Measurements from ENCODE around the gene TMSB15B.
"Not testable (repeated sequence)": the region's sequence is repeated elsewhere in the genome, so short reads cannot be mapped to it uniquely, and the experiment has no call there.

Gene TMSB15B

DNA sequence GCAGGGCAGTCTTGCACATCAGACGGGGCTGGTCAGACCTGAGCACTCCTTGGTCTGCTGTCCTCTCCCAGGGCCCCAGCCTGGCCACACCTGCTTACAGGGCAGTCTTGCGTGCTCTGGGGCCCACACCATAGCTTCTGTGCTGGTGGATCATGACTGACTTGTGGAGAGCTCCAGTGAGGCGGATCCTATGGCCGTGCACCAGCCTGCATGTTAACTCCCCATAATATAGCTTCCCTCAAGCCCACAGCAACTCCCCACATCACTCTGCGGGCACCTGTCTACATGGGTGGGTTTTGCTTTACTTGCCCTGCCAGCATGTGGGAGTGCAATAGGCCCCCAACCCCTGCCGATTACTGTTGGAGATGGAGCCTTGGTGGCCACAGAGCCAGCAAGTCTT is 8.2 kb upstream of the TMSB15B start:
- H3K4me3 ChIP-seq (ENCODE audit: low read length): no peak overlapping the region
- no peak overlapping the region for H2AFZ ChIP-seq (ENCODE audit: low read depth, low read length)
- H3K4me1 ChIP-seq (ENCODE audit: insufficient read depth, low read length): no peaks in the 10 kb centered on the region
- no peaks in the 10 kb centered on the region for H3K36me3 ChIP-seq (ENCODE audit: insufficient read depth, low read length)
- H3K9me3 ChIP-seq (ENCODE audit: low read length): no peaks in the 10 kb centered on the region
- no peaks in the 10 kb centered on the region for H3K27me3 ChIP-seq (ENCODE audit: insufficient read depth, low read length)

DNA sequence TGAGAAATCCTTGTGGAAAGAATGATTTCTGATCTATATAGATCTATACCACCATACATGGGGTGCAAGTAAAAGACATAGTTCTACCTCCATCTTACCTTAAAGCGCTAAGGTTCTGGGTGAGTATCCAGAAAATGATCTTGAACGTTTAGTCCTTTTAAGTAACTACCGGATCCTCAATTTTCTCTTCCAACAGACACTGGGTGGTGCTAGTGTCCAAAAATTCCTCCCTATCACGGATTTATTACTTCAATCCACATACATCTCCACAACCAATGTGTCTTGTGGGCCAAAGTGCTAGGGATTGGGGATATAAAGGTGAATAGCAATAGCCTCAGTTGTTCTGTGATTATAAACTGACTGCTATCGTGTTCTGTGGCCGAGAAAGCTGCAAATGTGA is 1.8 kb upstream of the TMSB15B start:
- H3K27me3 ChIP-seq (ENCODE audit: insufficient read depth, low read length); H3K4me1 ChIP-seq (ENCODE audit: insufficient read depth, low read length); H3K4me3 ChIP-seq (ENCODE audit: low read length); H3K9me3 ChIP-seq (ENCODE audit: low read length); H2AFZ ChIP-seq (ENCODE audit: low read depth, low read length); H3K36me3 ChIP-seq (ENCODE audit: insufficient read depth, low read length): not testable (repeated sequence)

DNA sequence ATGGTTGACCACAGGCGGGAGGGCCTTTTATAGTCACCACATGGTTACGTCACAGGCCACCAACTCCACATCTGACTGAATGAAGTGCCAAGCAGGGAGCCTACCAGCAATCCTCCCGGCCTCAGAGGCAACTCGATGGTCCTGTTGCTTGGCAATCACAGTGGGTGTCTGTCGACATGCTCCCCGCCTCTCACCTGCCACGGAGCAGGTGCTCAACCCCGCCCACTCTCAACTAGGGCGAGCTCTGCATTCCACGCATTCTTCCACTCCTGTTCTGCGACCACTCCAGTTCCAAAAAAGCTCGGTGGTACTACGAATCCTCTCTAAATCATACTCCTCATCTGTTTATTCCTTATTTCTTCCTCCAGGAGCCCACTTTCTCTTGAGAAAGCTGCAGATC is 21.1 kb downstream of the TMSB15B start:
- H3K4me3 ChIP-seq (ENCODE audit: low read length); H3K36me3 ChIP-seq (ENCODE audit: insufficient read depth, low read length); H3K9me3 ChIP-seq (ENCODE audit: low read length); H3K27me3 ChIP-seq (ENCODE audit: insufficient read depth, low read length); H2AFZ ChIP-seq (ENCODE audit: low read depth, low read length); H3K4me1 ChIP-seq (ENCODE audit: insufficient read depth, low read length): not testable (repeated sequence)

DNA sequence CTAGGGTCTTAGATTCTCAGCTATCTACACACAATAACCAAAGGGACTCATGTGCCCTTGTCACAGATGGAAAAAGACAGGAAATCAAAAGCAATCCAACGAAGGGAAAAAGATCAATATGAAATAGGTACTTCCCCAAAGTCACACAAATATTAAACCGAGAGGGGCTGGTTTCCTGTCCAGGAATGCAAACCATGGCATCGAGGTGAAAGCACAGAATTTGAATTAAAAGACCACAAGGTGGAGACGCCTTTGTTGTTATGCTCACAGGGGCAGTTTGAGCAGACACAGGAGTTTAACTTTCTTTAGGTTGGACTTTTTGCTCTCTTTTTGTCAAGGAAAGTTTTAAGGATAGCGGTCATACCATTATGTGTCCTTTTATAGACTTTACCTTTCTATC is 36.8 kb downstream of the TMSB15B start:
- Histone ChIP-seq H3K9me3 (ENCODE audit: low read length) (no peaks in the 10 kb centered on the region), H3K27me3 (ENCODE audit: insufficient read depth, low read length) (peaks cover 18% of the 10 kb centered on the region), H2AFZ (ENCODE audit: low read depth, low read length) (no peak overlapping the region), H3K4me3 (ENCODE audit: low read length) (no peak overlapping the region), H3K4me1 (ENCODE audit: insufficient read depth, low read length) (no peaks in the 10 kb centered on the region), H3K36me3 (ENCODE audit: insufficient read depth, low read length) (no peaks in the 10 kb centered on the region)

DNA sequence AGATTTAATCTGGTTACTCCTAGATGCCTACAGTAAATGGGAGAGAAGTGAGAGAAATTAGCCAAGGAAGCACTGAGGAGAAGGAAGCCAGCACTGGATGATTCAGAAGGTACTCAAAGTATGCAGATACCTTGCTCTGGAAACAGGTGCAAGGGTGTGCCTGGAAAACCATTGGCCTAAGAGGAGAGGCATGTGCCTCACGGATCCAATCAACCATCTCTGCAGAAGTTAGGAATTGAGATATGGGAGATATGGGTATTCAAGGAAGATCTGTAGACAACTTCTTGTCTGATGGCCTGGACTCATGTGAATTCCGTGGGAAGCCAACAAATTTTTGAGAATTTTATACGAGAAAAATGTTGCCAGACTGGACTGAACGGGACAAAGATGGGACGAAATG is 46.4 kb downstream of the TMSB15B start:
- Histone ChIP-seq H3K36me3 (ENCODE audit: insufficient read depth, low read length) (no peaks in the 10 kb centered on the region), H3K4me3 (ENCODE audit: low read length) (no peak overlapping the region), H3K9me3 (ENCODE audit: low read length) (no peaks in the 10 kb centered on the region), H3K4me1 (ENCODE audit: insufficient read depth, low read length) (no peaks in the 10 kb centered on the region), H3K27me3 (ENCODE audit: insufficient read depth, low read length) (peaks cover 9% of the 10 kb centered on the region), H2AFZ (ENCODE audit: low read depth, low read length) (no peak overlapping the region)

DNA sequence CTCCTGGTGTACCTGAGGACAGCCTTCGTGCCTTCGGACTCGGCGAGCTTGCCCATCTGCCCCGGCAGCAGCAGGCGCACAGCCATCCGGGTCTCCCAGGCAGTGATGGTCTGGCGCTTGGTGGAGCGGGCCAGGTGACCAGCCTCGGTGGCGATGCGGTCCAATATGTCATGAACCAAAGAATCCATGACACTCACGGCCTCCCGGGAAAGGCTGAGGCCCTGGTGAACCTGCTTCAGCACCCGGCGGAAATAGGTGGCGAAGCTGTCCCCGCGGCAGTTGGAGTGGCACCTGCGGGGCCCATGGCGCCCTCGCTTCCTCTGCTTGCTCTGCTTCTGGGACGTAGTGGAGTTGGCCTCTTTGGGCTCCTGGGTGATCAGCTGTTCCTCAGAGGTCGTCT is 50.7 kb downstream of the TMSB15B start:
- Histone ChIP-seq H3K4me3 (ENCODE audit: low read length) (no peak overlapping the region), H2AFZ (ENCODE audit: low read depth, low read length) (no peak overlapping the region), H3K27me3 (ENCODE audit: insufficient read depth, low read length) (peaks cover 6% of the 10 kb centered on the region), H3K36me3 (ENCODE audit: insufficient read depth, low read length) (no peaks in the 10 kb centered on the region), H3K4me1 (ENCODE audit: insufficient read depth, low read length) (no peaks in the 10 kb centered on the region), H3K9me3 (ENCODE audit: low read length) (no peaks in the 10 kb centered on the region)

DNA sequence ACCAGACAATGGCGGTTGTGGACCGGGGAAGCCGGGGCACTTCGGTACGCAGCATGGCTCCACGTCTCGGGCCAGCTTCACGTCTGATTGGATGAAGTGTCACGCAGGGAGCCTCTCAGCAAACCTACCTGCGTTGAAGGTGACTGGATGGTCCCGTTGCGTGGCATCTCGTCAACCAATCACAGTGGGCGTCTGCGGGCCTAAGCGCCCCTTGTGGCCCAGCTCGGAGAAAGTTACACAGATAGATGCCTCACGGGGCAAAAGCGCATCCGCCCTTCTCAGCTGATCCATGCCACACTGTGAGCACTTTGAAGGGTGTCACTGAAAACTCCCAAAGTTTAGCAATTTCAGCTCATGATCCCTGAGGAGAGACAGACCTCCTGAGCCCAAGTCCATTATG is 51.2 kb downstream of the TMSB15B start, which contains the start of gene H2BW1:
Gene H2BW1, minus strand, starts transcription at position 103 of the 400 bp plus-strand sequence. CDS start 132 bp downstream, outside the sequence.
- Histone ChIP-seq H3K27me3 (ENCODE audit: insufficient read depth, low read length) (peaks cover 5% of the 10 kb centered on the region), H3K36me3 (ENCODE audit: insufficient read depth, low read length) (no peaks in the 10 kb centered on the region), H3K4me3 (ENCODE audit: low read length) (no peak within 1 kb of the TSS), H3K4me1 (ENCODE audit: insufficient read depth, low read length) (no peaks in the 10 kb centered on the region), H3K9me3 (ENCODE audit: low read length) (no peaks in the 10 kb centered on the region), H2AFZ (ENCODE audit: low read depth, low read length) (no peak within 1 kb of the TSS)

DNA sequence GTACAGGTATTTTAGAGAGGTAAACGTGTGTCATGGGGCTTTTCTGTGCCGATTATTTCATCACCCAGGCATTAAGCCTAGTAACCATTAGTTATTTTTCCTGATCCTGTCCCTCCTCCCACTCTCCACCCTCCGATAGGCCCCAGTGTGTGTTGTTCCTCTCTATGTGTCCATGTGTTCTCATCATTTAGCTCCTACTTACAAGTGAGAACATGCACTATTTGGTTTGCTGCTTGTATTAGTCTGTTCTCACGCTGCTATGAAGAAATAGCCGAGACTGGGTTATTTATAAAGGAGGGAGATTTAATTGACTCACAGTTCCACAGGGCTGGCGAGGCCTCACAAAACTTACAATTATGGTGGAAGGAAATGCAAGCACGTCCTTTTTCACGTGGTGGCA is 53.1 kb downstream of the TMSB15B start:
- not testable (repeated sequence) for H2AFZ ChIP-seq (ENCODE audit: low read depth, low read length); H3K9me3 ChIP-seq (ENCODE audit: low read length); H3K36me3 ChIP-seq (ENCODE audit: insufficient read depth, low read length); H3K4me3 ChIP-seq (ENCODE audit: low read length); H3K4me1 ChIP-seq (ENCODE audit: insufficient read depth, low read length); H3K27me3 ChIP-seq (ENCODE audit: insufficient read depth, low read length)

Data from neuron (in vitro differentiated cells).